NK-92 (cell line): Measurements from ENCODE around the gene IQGAP3.
"Not testable (repeated sequence)": the region's sequence is repeated elsewhere in the genome, so short reads cannot be mapped to it uniquely, and the experiment has no call there.

Source experiments
- DNase-seq: peaks from one replicate; lab custom pipeline; 2025; ENCODE audit not compliant: unreplicated experiment; lab: John Stamatoyannopoulos, UW

The IQGAP3 gene

GRCh38 chr1:156592910-156593660 is 20.7 kb upstream of the IQGAP3 start:
- no peak for DNase-seq

GRCh38 chr1:156592158-156592909 is 20.0 kb upstream of the IQGAP3 start:
- no peak for DNase-seq

- DNase-seq: no peak
Observed at GRCh38 chr1:156591432-156592157, 19.2 kb upstream of the IQGAP3 start, which contains the start of gene NAXE. Gene NAXE, plus strand, starts transcription at chr1:156591776. Its CDS starts 29 bp downstream, at chr1:156591805.

- DNase-seq: no peak
Observed at GRCh38 chr1:156591181-156591431, 18.7 kb upstream of the IQGAP3 start.

GRCh38 chr1:156590326-156591180 is 18.2 kb upstream of the IQGAP3 start:
- no peak for DNase-seq

GRCh38 chr1:156589546-156589945 is 17.2 kb upstream of the IQGAP3 start:
- DNase-seq: no peak

GRCh38 chr1:156587927-156588326 is 15.6 kb upstream of the IQGAP3 start:
- DNase-seq: not testable (repeated sequence)

GRCh38 chr1:156586892-156587477 is 14.6 kb upstream of the IQGAP3 start:
- DNase-seq: no peak

GRCh38 chr1:156586323-156586722 is 14.0 kb upstream of the IQGAP3 start:
- no peak for DNase-seq

- no peak for DNase-seq
Observed at GRCh38 chr1:156584813-156585212, 12.4 kb upstream of the IQGAP3 start.

GRCh38 chr1:156583821-156584622 is 11.7 kb upstream of the IQGAP3 start:
- no peak for DNase-seq

- DNase-seq: no peak
Observed at GRCh38 chr1:156582388-156583017, 10.1 kb upstream of the IQGAP3 start.

GRCh38 chr1:156581661-156582387 is 9.5 kb upstream of the IQGAP3 start:
- DNase-seq: no peak

- no peak for DNase-seq
Observed at GRCh38 chr1:156579472-156579871, 7.1 kb upstream of the IQGAP3 start, which contains the start of gene TTC24. Gene TTC24, plus strand, starts transcription at chr1:156579723. Its CDS starts 1,642 bp downstream, at chr1:156581365.

GRCh38 chr1:156578055-156578454 is 5.7 kb upstream of the IQGAP3 start:
- no peak for DNase-seq

- DNase-seq: no peak
Observed at GRCh38 chr1:156577550-156577949, 5.2 kb upstream of the IQGAP3 start.

- DNase-seq: no peak
Observed at GRCh38 chr1:156574039-156574633, 1.8 kb upstream of the IQGAP3 start.

- DNase-seq: no peak
Observed at GRCh38 chr1:156572663-156573018, 276 bp upstream of the IQGAP3 start.
